ENCODE measurements around the gene FAM83D.
A peak's percentile ranks its signal among the peaks of the same experiment; 100 is the strongest.

Gene FAM83D, protein sequence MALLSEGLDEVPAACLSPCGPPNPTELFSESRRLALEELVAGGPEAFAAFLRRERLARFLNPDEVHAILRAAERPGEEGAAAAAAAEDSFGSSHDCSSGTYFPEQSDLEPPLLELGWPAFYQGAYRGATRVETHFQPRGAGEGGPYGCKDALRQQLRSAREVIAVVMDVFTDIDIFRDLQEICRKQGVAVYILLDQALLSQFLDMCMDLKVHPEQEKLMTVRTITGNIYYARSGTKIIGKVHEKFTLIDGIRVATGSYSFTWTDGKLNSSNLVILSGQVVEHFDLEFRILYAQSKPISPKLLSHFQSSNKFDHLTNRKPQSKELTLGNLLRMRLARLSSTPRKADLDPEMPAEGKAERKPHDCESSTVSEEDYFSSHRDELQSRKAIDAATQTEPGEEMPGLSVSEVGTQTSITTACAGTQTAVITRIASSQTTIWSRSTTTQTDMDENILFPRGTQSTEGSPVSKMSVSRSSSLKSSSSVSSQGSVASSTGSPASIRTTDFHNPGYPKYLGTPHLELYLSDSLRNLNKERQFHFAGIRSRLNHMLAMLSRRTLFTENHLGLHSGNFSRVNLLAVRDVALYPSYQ

DNA sequence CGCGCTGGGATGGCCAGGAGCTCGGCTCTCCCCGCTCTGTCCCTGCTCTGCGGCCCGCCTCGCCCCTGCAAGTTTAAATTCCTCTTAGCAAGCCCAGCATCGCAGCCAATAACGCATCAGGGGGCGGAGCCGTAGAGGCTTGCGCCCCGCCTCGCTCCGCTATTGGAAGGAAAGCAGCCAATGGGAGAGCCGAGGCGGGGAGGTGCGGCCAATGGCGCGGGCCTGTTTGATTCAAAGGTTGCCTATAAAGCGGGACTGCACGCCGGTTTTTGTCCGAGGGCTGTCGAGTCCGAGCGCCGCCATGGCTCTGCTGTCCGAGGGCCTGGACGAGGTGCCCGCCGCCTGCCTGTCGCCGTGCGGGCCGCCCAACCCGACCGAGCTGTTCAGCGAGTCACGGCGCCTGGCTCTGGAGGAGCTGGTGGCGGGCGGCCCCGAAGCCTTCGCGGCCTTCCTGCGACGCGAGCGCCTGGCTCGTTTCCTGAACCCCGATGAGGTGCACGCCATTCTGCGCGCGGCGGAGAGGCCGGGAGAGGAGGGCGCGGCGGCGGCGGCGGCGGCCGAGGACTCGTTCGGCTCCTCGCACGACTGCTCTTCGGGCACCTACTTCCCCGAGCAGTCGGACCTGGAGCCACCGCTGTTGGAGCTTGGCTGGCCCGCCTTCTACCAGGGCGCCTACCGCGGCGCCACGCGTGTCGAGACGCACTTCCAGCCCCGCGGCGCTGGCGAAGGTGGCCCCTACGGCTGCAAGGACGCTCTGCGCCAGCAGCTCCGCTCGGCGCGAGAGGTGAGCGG is at the start of gene FAM83D:
FAM83D (plus strand) TSS at position 276 of the 792 bp plus-strand sequence; CDS start at position 302, 26 bp downstream.
- peak; percentile 74 to 91 for DNase-seq (ENCODE audit: low read depth in 1 of 2, low spot score in 1 of 2)

DNA sequence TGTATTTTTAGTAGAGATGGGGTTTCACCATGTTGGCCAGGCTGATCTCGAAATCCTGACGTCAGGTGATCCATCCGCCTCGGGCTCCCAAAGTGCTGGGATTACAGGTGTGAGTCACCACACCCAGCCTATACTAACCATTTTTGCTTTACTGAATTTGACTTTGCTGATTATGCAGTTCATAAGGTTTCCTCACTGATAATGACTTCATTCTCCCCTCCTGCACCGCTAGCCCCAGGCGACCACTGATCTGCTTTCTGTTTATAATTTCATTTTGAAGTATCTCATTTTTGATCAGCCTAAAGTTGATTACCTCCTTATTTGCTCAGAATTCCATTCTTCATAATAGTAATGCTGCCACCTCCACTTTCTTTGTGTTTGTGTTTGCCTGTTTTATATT is 48.7 kb upstream of the FAM83D start:
- no peak for DNase-seq (ENCODE audit: low read depth in 1 of 2, low spot score in 1 of 2)

DNA sequence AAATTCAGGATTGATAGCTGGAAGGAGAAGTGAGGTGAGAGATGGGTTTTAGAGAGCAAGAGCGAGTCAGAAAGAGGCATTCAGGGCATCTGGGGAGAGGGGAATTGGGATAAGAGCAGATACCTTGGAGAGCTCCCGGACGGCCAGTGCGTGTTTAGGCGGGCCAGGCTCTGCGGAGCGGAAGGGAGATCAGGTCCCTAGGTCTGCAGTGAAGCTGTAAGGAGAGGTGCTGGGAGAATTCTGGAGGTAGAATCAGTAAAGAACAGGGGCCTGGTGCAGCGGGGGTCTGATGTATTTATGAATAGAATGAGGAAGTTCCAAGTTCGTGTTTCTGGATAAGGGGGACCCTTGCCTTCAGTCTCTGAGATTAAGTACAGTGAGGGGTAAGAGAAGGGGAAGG is 47.4 kb upstream of the FAM83D start:
- DNase-seq (ENCODE audit: low read depth in 1 of 2, low spot score in 1 of 2): no peak

DNA sequence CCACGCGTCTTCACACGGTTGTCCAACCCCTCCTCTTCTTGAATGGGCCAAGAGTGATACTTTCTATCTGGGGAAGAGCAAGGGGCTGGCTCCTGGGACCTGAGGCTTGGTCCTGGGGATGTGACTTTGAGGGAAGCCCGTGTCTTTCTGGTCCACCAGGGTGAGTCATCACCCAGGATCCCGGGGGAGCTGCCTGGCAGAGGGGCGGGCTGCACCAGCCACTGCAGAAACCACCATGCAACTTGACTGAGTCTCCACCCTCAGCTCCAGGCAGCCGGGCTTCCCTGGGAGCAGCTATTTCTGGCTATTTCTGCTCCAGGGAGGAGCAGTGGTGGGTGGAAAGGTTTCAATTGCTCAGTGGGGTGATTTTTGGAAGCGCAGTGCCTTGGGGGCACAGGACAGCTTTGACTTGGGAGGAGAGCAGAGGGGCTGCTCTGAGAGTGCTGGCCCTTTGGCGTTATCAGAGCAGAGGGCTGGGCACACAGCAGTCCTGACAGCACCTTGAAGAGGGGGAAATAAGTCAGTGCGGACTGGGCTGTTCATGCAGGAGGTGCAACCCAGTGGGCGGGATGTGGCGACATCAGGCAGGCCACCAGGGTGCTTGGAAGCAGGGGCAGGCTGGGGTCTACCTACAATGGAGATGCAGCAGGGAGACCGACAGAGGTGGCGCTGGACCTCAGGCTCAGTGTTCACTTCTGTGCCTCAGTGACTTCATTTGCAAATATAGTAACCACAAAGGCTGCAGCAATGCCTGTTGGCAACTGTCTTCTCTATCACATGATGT is 45.1 kb upstream of the FAM83D start:
- no peak for DNase-seq (ENCODE audit: low read depth in 1 of 2, low spot score in 1 of 2)

DNA sequence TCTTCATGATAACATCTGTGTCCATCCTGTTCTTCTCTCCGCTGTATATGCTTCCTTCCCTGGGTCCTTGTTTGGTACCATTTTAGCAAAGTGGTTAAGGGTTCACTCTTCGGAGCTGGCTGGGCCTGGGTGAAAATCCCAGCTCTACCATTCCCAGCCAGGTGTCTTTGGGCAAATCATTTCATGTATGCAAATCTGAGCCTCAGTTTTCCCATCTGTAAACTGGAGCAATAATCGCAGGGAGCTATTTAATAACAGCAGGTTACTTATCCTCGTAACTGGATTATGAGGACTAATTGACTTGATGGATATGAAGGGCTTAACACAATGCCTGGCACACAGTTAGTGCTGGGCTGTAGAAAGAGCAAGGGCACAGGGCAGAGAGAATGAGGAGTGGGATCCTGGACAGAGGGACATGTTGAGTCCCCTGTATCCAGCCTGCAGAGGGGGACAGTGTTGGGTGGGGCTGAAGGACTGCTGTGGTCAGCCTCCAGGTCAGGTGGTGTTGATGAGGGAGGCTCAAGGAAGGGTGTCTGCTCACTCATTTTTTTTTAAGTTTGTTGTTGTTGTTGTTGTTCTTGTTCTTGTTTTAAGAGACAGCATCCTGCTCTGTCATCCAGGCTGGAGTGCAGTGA is 44.3 kb upstream of the FAM83D start:
- no peak for DNase-seq (ENCODE audit: low read depth in 1 of 2, low spot score in 1 of 2)

DNA sequence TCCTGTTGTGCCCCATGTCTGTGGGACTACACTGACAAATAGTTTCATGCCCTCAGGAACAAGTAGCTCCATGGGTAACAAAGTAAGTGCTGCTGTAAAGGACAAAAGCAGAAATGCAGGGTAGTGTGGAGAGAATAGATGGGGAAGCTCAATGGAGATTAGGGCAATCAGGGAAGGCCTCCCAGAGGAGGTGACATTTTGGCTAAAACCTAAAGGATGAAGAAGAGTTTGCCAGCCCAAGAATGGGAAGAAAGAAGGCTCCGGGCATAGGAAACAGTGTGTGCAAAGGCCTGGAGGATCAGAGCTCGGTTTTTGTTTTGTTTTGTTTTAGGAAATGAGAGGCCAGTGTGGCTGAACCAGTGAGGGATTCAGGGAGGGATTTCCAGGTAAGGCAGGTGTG is 43.6 kb upstream of the FAM83D start:
- DNase-seq (ENCODE audit: low read depth in 1 of 2, low spot score in 1 of 2): no peak

DNA sequence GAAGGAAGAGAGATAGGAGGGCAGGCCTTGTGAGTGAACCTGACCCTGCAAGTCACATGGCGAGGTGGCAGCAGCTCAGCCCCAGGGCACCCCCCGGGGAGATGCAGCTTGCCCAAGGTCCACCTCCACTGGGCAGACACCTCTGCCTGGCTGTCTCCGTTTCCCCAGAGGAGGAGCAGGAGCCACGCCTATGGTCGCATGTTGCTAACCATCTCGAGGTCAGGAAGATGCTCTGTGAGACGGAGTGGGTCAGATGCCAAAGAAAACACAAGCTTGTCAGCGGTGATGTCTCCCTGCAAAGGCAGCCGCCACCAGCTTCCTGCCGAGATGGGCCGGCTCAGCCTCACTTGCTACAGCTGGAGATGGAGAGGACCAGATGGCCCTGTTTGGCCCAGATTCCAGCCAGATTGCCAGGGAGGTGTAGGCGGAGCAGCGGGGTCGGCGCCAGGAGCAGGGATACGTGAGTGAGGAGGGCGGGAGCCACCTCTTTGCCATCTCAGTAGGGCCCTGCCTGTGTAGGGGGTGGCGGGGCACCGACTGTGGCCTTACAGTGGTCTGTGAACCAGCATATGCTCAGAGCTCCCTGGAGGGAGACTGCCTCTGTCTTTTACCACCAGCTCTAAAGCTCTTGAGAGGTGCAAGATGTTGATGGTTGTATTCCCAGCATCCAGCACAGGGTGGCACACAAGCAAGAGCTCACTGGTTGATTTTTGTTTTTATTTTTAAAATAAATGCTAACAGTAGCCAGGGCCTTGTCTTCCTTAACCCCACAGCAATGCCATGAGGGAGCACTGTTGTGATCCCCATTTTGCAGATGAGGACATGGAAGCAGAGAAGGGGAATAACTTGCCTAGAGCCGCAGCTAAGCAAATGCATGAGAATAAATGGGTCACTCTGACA is 42.9 kb upstream of the FAM83D start:
- DNase-seq (ENCODE audit: low read depth in 1 of 2, low spot score in 1 of 2): no peak

DNA sequence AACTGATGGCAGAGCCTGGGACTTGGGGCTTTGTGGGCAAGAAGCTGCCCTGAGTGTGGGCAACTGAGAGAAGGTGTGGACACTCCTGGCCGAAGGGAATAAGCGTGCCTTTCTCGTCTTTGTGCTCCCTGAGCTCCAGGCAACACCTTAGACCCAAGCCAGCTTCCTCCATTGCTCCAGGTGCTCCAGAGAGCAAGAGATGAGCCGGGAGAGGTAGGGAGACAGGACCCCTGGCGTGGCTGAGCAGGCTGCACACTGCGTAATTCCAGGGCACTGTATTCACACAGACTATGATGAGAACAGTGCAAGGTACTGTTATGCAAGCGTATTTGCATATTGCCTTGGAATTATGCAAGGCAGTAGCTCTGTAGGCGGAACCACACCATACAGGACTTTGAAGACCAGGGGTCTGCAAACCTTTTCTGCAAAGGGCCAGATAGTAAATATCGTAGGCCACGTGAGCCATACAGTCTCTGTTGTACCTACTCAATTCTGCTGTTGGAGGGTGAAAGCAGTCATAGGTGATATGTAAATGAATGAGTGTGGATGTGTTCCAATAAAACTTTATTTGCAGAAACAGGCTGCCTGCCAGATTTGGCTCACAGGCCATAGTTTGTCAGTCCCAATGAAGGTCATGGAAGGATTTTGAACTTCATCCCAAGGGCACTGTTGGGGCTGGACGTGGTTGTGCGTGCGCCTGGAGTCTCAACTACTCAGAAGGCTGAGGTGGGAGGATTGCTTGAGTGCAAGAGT is 42.1 kb upstream of the FAM83D start:
- DNase-seq (ENCODE audit: low read depth in 1 of 2, low spot score in 1 of 2): no peak

DNA sequence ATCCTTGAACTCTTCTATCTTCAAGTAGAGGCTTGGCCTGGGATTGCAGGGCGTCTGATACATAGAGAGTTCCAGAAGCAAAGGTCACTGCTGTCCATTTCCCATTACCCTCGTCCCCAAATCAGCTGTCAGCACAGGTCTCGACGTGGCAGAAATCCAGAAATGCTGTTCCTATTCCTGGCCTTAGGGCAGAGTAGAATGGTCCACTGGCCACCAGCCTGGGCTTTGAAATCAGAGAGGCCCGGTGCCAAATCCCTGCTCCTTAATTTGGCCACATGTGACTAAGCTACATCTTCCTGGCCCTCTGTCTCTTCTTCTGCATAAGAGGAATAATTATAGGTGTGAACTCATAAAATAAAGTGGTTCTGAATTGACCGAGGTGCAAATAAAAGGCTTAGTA is 40.9 kb upstream of the FAM83D start:
- DNase-seq (ENCODE audit: low read depth in 1 of 2, low spot score in 1 of 2): no peak

DNA sequence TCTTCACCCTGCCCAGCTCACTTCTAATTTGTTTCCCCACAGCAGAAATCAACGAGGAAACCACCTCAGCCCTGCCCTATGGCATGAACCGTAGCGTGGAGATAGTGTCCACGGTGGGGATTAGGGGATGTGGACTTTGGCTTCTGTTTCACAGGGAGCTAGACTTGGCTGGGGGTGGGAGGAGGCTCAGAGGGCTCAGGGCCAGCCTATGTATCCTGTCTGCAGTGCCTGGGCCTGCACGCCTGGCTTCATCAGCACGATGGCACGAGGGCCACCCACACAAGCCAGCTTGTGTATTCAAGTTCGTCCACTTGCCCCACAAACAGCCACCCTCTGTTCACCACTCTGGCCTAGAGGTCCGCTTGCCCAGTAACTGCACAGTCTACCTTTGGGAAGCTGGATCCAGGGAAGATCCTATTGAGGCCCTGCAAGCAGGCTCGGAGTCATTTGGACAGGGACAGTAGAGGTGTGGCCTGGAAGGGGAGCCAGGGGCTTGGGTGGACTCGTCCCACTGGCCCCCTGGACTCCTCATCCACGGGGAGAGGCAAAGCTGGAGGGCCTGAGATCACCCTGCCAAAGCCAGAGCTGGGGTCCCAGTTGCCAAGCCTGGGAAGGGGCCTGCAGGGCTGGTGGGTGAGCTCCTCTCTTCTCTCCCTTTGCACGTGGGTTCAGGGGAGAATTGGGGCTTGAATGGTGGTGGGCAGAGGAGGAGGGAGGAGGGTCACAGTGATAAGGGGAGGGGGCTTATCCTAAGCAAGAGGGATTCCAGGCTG is 38.0 kb upstream of the FAM83D start:
- no peak for DNase-seq (ENCODE audit: low read depth in 1 of 2, low spot score in 1 of 2)

DNA sequence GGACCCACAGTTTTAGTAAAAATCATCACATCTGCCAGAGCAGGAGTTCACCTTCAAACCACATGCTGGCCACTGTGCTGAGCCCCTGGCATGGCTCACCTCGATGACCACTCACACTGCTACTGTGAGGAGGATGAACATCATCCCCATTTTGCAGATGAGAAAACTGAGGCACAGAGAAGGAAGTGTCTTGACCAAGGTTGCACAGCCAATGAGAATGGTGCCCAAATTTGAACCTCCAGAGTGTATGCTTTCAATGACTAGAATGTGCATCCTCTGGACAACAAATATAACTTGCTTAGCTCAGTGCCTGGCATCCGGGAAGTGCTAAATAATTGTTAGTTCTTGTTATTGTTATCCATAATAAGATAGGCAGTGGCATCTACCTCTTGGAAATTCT is 37.2 kb upstream of the FAM83D start:
- DNase-seq (ENCODE audit: low read depth in 1 of 2, low spot score in 1 of 2): no peak

DNA sequence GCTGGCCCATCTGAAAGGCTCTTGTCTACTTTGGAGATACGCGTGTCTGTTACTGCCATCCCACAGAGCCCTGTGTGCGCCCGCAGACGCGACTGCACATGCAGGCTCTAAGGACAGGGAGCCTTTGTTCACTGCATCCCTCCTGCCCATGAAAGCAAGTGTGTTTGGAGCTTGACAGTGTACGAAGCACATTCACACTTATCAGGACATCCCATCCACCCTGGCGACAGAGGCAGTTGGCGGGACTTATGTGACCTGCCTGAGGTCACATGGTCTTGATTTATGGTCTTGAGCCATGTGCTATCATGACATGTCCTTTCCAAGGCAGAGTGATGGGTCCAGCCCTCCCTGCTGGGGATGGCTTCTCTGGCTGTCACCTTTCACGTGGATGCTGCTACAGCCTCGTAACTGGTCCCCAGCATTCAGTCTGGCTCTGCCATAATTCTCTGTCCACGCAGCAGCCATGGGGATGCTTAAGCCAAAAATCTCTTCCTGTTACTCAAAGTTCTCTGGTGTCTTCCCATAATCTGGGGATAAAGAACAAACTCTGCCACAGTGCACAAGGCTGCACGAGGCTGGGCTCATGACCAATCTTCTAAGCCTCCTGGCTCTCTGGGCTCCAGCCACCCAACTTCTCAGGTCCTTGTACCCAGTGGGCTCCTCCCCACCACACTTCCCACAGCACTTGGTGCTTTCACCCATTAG is 36.3 kb upstream of the FAM83D start:
- no peak for DNase-seq (ENCODE audit: low read depth in 1 of 2, low spot score in 1 of 2)

DNA sequence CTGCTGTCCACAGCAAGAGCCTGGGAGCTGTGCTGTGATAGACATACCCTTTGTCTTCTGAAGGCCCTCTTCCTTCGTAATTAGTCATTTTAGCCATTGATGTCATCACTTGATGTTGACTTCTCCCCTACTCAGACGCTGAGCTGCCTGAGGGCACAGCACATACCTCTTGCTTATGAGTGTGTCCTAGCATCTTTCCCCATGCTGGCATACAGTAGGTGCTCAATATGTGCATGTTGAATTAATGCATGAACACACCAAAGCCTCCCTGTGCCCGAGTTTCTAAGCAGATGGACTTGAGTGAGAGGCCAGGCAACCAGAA is 35.8 kb upstream of the FAM83D start:
- DNase-seq (ENCODE audit: low read depth in 1 of 2, low spot score in 1 of 2): no peak

DNA sequence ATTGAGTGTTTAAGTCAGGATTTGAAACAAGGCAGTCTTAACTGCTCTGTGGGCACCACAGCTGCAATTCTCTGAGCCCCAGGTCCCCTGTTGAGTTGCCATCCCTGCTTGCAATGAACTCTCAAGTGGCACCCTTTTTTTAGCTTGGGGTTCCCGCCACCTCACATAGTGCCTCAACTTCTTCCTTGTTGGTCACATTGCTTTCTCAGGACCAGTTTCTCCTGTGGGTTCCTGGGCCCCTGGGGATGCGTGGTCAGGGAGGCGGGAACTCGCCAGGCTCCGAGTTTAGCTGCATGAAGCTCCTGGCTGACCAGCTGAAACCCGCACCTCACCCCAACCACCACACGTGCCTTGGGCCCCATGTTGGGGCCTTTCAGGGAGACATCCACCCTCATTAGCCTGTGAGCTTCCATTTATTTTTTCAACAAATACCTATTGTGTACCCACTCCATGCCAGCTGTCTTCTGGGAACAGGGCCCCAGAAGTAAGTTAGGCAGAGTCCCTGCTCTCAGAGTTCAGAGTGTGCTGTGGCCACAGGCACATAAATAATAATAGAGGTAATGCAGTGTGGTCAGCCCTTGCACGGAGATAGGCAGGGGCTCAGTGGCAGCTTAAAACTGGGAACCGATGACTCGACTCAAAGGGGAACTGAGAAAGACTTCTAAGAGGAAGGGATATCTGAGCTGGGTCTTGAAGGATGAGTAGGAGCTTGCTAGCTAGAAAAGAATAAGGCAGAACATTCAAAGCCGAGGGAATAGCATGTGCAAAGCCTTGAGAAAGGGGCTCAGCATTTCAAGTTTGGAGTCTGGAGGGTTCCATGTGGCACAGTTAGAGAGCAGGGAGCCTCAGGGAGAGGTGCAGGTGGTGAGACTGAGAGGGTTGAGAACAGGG is 33.9 kb upstream of the FAM83D start:
- DNase-seq (ENCODE audit: low read depth in 1 of 2, low spot score in 1 of 2): no peak

DNA sequence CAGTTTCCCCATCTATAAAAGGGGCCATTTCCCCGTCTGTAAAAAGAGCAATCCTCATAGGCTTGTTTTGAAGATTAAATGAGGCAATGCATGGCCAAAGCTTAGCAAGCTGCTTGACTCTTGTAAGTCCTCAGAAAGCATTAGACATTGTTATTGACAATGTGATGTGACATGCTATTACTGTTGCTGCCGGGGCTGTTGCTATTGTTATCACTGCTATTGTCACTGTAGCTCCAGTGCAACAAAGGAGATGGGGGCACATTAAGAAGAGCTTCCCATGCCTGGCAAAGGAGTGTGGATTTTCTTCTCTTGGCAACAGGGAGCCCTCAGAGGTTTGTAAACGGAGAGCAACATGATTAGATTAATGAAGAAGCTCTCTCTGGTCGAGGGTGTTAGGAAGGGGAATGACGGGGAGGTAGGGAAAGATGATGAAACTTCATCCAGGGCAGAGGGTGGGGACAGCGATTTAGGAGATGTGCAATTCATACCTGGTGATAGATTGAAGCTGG is 33.1 kb upstream of the FAM83D start:
- no peak for DNase-seq (ENCODE audit: low read depth in 1 of 2, low spot score in 1 of 2)

DNA sequence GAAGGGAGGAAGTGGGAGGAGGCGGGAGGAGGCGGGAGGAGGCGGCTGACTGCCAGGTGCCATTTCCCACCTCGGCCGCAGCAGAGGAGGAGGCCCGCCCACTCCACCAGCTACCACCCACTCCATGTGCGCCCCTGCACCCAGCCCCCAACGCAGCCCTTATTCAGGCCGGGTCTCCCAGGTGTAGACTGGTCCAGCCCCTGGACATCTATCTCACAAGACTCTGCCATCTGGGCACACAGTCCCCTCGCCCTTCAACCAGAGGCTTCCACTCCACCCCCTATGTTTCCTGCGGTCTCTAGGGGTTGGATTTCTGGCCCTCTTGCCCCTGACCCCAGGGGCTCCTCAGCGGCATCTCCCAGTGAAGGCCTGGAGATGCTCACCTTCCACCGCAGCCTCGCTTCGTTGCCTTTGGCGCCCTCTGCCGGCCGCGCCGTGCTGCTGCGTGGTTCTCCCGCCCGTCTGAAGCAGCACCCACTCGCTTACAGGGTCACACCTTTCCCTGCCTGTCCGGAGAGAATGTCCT is 32.6 kb upstream of the FAM83D start:
- DNase-seq (ENCODE audit: low read depth in 1 of 2, low spot score in 1 of 2): peak; percentile 71 to 73
